Bronchial epithelial cell (primary cell): ENCODE data around the gene CDKL5. TPM values are rescaled to one million over a fixed set of nuclear protein-coding genes. Genes with fewer than 3 reads are reported as not detected.

Experiments
- DNase-seq: peaks from one replicate; pipeline ENCODE4 v3.0.0-alpha.2; 2010; ENCODE audit warnings: low read depth
- FAIRE-seq: peaks from 2 replicates; lab custom pipeline; 2011; peaks lifted over from hg19 to GRCh38; lab: Jason Lieb, UNC
- H3K27me3 ChIP-seq: 2 replicates; pipeline ENCODE4 v1.5.1; 2011; ENCODE audit warnings: low read length; ENCODE audit not compliant: control insufficient read depth, insufficient read depth
- H3K36me3 ChIP-seq: 2 replicates; pipeline ENCODE4 v1.5.1; 2011; ENCODE audit warnings: low read length; ENCODE audit not compliant: control insufficient read depth, insufficient read depth
- H3K4me3 ChIP-seq: 2 replicates; pipeline ENCODE4 v1.5.1; 2011; ENCODE audit warnings: mild to moderate bottlenecking, low read depth, low read length, control low read depth
- total RNA-seq: library from RNA; depleted of rRNA; stranded (reverse); fragments of >200 nt; gene quantifications from 2 replicates; pipeline ENCODE4 v1.2.1, GENCODE V29; 2014
- TF ChIP-seq, protein P1 (sequence below): IDR thresholded peaks from 2 replicates; pipeline ENCODE4 v1.5.1; 2011; ENCODE audit warnings: mild to moderate bottlenecking, moderate library complexity, low read length, control low read depth, inconsistent platforms; ENCODE audit not compliant: insufficient read depth, severe bottlenecking

CDKL5 gene
- total RNA-seq, 1 donor from 2014 or later: 2.6 TPM

DNA sequence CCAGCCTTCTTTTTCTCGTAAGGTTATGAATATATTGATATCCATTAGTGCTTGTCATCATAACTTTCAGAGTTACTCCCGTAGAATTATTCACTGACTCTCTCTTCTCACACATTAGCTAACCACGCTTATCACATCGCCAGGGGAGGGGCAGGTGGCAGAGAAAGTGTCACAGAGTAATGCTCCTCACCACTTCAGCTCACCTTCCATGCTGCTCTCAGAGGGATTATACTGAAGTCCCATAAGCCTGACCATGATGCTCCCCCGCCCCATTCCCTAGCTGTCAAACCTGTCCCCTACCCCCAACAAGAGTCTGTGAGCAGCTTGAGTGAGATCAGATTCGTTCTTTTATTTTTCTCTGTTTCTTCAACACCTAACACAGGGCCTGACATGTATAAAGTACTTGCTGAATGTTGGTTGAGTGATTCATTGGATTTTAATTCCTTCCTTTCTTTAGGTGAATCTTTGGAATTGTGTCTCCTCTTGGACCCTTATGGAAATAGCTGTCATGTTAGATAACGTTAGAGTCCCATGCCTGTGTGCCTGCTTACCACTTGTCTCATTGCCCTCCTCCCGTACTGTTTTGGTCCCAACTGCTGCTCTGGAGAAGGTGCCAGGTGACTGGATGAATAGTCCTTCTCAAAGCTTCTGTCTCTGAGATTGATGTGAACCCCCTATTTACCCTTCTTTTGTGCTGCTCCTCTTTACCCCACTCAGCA, 191.4 kb downstream of the CDKL5 start:
- FAIRE-seq (no peak), DNase-seq (peak; percentile 31)
- H3K4me3 ChIP-seq: no peak overlapping the region
- no peaks in the 10 kb centered on the region for H3K36me3 ChIP-seq
- H3K27me3 ChIP-seq: no peaks in the 10 kb centered on the region
- TF ChIP-seq, protein P1, sequence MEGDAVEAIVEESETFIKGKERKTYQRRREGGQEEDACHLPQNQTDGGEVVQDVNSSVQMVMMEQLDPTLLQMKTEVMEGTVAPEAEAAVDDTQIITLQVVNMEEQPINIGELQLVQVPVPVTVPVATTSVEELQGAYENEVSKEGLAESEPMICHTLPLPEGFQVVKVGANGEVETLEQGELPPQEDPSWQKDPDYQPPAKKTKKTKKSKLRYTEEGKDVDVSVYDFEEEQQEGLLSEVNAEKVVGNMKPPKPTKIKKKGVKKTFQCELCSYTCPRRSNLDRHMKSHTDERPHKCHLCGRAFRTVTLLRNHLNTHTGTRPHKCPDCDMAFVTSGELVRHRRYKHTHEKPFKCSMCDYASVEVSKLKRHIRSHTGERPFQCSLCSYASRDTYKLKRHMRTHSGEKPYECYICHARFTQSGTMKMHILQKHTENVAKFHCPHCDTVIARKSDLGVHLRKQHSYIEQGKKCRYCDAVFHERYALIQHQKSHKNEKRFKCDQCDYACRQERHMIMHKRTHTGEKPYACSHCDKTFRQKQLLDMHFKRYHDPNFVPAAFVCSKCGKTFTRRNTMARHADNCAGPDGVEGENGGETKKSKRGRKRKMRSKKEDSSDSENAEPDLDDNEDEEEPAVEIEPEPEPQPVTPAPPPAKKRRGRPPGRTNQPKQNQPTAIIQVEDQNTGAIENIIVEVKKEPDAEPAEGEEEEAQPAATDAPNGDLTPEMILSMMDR: no peak

DNA sequence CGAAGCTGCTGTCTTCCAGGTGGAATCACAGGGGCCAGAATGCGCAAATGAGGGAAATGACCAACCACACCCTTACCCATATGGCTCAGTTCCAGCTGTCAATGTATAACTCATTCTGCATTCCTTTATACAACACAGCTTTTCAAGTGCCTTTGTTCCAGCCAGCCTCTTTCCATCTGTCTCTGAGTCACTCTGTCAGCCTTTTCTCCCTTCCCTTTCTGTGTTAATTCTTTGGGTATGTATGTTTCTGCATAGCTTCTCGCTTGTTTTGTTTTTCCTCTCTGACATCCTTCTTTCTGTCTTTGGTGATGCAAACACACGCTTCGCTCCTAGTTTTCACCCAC, 192.0 kb downstream of the CDKL5 start:
- DNase-seq (peak; percentile 84), FAIRE-seq (peak; percentile 64)
- Histone ChIP-seq H3K36me3 (no peaks in the 10 kb centered on the region), H3K4me3 (no peak overlapping the region), H3K27me3 (no peaks in the 10 kb centered on the region)
- TF ChIP-seq, protein P1: no peak

DNA sequence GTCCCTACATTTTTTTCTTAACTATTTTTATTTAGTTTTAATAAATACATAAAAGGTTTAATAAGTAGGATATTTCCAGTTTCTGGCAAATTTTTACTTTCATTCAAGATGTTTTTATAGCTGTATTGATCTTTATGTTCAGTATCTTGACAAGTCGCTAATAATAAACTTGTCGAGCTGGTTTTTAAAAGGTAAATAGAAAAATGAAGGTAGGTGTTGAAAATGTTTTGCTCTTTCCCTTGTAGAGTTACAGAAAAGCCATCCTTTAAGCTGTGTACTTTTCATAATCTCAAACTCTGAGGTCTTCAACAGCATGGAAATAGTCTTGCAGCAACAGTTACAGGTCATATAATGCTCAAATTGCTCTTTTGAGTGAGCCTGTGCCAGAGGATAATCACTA, 193.9 kb downstream of the CDKL5 start:
- Histone ChIP-seq H3K4me3 (no peak overlapping the region), H3K27me3 (no peaks in the 10 kb centered on the region), H3K36me3 (no peaks in the 10 kb centered on the region)
- FAIRE-seq: no peak
- TF ChIP-seq, protein P1: no peak
- no peak for DNase-seq

DNA sequence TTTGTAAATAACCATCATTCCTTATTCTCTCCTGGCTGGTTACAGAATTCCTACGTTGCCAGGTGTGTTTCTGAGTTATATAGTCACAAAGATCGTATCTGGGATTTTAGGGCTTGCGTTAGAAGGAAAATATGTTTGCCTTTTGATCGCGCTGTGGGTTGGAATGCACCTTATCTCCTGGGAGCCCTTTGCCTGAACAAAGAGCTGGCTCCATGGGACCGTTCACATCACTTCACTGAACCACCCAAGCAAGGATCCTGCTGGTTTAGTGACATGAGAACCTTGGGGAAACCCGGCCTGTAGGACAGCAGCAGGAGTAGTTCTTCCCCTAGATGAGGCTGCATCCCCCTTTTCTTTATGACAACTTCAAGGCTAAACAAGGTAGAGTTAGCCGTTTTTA, 194.9 kb downstream of the CDKL5 start:
- no peak for DNase-seq
- Histone ChIP-seq H3K36me3 (no peaks in the 10 kb centered on the region), H3K4me3 (no peak overlapping the region), H3K27me3 (no peaks in the 10 kb centered on the region)
- no peak for FAIRE-seq
- TF ChIP-seq, protein P1: no peak

DNA sequence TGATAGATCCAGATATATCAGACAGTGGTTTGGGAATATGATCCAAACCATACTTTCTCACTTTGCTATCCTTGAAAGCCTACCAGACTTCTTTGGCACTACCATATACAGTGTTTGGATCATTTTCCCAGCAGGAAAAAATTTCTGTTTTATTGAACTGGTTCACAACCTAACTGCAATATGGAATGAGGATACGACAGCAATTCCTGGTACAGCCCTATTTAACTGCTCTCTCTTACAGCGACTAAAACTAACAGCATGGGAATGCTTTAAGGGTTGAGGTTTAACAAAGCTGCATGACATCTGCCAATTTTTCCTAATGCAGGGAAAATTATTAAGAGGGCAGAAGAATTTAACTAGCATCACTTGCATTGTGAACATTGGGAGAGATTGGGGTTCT, 199.2 kb downstream of the CDKL5 start:
- DNase-seq (no peak), FAIRE-seq (no peak)
- Histone ChIP-seq H3K27me3 (no peaks in the 10 kb centered on the region), H3K4me3 (no peak overlapping the region), H3K36me3 (no peaks in the 10 kb centered on the region)
- TF ChIP-seq, protein P1: no peak

DNA sequence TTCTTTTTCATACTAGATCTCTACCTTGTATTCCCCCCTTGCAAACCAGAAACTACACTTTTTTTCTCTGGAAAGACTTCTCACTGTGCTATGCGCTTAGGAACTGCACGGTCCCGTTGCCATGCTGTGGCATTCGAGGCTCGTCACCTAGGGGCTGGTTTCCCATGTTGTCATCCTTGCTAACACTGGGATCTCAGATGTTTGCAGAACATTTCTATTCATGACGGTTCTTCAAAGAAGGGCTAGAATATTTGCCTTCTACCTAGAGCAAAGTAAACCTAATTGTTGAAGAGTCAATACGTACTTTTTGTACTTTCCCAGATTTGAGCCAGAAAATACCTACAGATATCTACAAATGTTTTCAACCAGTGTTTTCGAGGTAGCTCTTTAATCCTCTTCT, 205.5 kb downstream of the CDKL5 start:
- DNase-seq: no peak
- Histone ChIP-seq H3K36me3 (no peaks in the 10 kb centered on the region), H3K4me3 (no peak overlapping the region), H3K27me3 (no peaks in the 10 kb centered on the region)
- TF ChIP-seq, protein P1: no peak
- no peak for FAIRE-seq
